ENCODE measurements around the gene NCAM2. TPM values are rescaled to one million over a fixed set of nuclear protein-coding genes. Genes with fewer than 3 reads are reported as not detected.

The NCAM2 gene
- total and polyA plus RNA-seq, 8 donors, result 0.06 to 11.0 (median 0.58) TPM; not detected in 1

- H3K4me1 ChIP-seq, result no peaks in the 10 kb centered on the region
- no peak for TF ChIP-seq CTCF (IDR thresholded peaks at IDR 0.05)
- no peak for TF ChIP-seq POLR2A (IDR thresholded peaks at IDR 0.05)
- TF ChIP-seq EP300 (IDR thresholded peaks at IDR 0.05), result no peak
- TF ChIP-seq POLR2AphosphoS5 (IDR thresholded peaks at IDR 0.05), result no peak
- H3K27me3 ChIP-seq, result no peaks in the 10 kb centered on the region
- no peaks in the 10 kb centered on the region for H3K36me3 ChIP-seq
- H3K4me3 ChIP-seq, result no peak overlapping the region
- WGBS, 5 donors, result 73 to 82% (median 81%) methylated on average over 4 of the region's 4 CpGs
- intact Hi-C loops (cut with DNase I; ENCODE audit: low total_unique reads), result no loop called here
- no peak for DNase-seq
- H3K27ac ChIP-seq, result no peak overlapping the region
- H3K9me3 ChIP-seq, result no peaks in the 10 kb centered on the region
These were observed 21.5 kb downstream of the NCAM2 start for GRCh38 chr21:21019681-21020080.

- intact Hi-C loops (cut with DNase I; ENCODE audit: low total_unique reads), result no loop called here
- H3K27me3 ChIP-seq, result no peaks in the 10 kb centered on the region
- H3K27ac ChIP-seq, result no peak overlapping the region
- H3K4me3 ChIP-seq, result no peak overlapping the region
- H3K4me1 ChIP-seq, result no peaks in the 10 kb centered on the region
- TF ChIP-seq POLR2A (IDR thresholded peaks at IDR 0.05) (no peak), CTCF (IDR thresholded peaks at IDR 0.05) (no peak), POLR2AphosphoS5 (IDR thresholded peaks at IDR 0.05) (no peak), EP300 (IDR thresholded peaks at IDR 0.05) (no peak)
- no peak for DNase-seq
- 77 to 91% (median 86%) methylated on average over 2 of the region's 2 CpGs for WGBS, 5 donors
- H3K9me3 ChIP-seq, result no peaks in the 10 kb centered on the region
- H3K36me3 ChIP-seq, result no peaks in the 10 kb centered on the region
These were observed 27.5 kb downstream of the NCAM2 start for GRCh38 chr21:21025742-21026141.

- H3K36me3 ChIP-seq, result no peaks in the 10 kb centered on the region
These were observed 30.1 kb downstream of the NCAM2 start for GRCh38 chr21:21028275-21028820.

GRCh38 chr21:21029164-21029563, 31.0 kb downstream of the NCAM2 start:
- DNase-seq, result no peak
- intact Hi-C loops (cut with DNase I; ENCODE audit: low total_unique reads), result no loop called here
- Histone ChIP-seq H3K4me3 (no peak overlapping the region), H3K4me1 (no peaks in the 10 kb centered on the region), H3K9me3 (no peaks in the 10 kb centered on the region), H3K36me3 (no peaks in the 10 kb centered on the region), H3K27me3 (no peaks in the 10 kb centered on the region), H3K27ac (no peak overlapping the region)
- TF ChIP-seq CTCF (IDR thresholded peaks at IDR 0.05), result no peak
- TF ChIP-seq POLR2A (IDR thresholded peaks at IDR 0.05), result no peak
- no peak for TF ChIP-seq EP300 (IDR thresholded peaks at IDR 0.05)
- no peak for TF ChIP-seq POLR2AphosphoS5 (IDR thresholded peaks at IDR 0.05)
- 27 to 47% (median 34%) methylated on average over 2 of the region's 2 CpGs for WGBS, 5 donors

More at GRCh38 chr21:21028275-21028820, 30.1 kb downstream of the NCAM2 start:
- TF ChIP-seq POLR2A (IDR thresholded peaks at IDR 0.05), result no peak
- TF ChIP-seq CTCF (IDR thresholded peaks at IDR 0.05), result no peak
- TF ChIP-seq POLR2AphosphoS5 (IDR thresholded peaks at IDR 0.05), result no peak
- TF ChIP-seq EP300 (IDR thresholded peaks at IDR 0.05), result no peak
- WGBS, 5 donors, result 59 to 68% (median 65%) methylated on average over 5 of the region's 5 CpGs
- Histone ChIP-seq H3K27ac (no peak overlapping the region), H3K27me3 (no peaks in the 10 kb centered on the region), H3K4me3 (no peak overlapping the region), H3K9me3 (no peaks in the 10 kb centered on the region), H3K4me1 (no peaks in the 10 kb centered on the region)
- no peak for DNase-seq
- intact Hi-C loops (cut with DNase I; ENCODE audit: low total_unique reads), result no loop called here
